Measurements from ENCODE around the gene FAM118A. TPM values are rescaled to one million over a fixed set of nuclear protein-coding genes. Genes with fewer than 3 reads are reported as not detected.

Gene FAM118A
- polyA plus RNA-seq, 1 experiment = 18.8 TPM

GRCh38 chr22:45334068-45334467 is 24.3 kb downstream of the FAM118A start:
- Histone ChIP-seq H3K4me3 (ENCODE audit: low read depth, low read length) (no peak overlapping the region), H3K36me3 (ENCODE audit: control insufficient read depth, insufficient read depth, low read length) (peaks cover 14% of the 10 kb centered on the region), H3K27me3 (ENCODE audit: control insufficient read depth, insufficient read depth, low read length) (no peaks in the 10 kb centered on the region)
- DNase-seq (ENCODE audit: low read depth) = no peak
- POLR2A ChIA-PET = no interaction called here
- CTCF ChIA-PET = no interaction called here
- TF ChIP-seq CTCF (IDR thresholded peaks at IDR 0.05; ENCODE audit: insufficient read depth, low read depth, low read length) = no peak

GRCh38 chr22:45334528-45334927 is 24.8 kb downstream of the FAM118A start:
- POLR2A ChIA-PET = no interaction called here
- DNase-seq (ENCODE audit: low read depth) = no peak
- no peak for TF ChIP-seq CTCF (IDR thresholded peaks at IDR 0.05; ENCODE audit: insufficient read depth, low read depth, low read length)
- CTCF ChIA-PET = no interaction called here
- Histone ChIP-seq H3K4me3 (ENCODE audit: low read depth, low read length) (no peak overlapping the region), H3K27me3 (ENCODE audit: control insufficient read depth, insufficient read depth, low read length) (no peaks in the 10 kb centered on the region), H3K36me3 (ENCODE audit: control insufficient read depth, insufficient read depth, low read length) (peaks cover 14% of the 10 kb centered on the region)

- no peak for DNase-seq (ENCODE audit: low read depth)
- H3K27me3 ChIP-seq (ENCODE audit: control insufficient read depth, insufficient read depth, low read length) = no peaks in the 10 kb centered on the region
- ChIA-PET POLR2A (no interaction called here), CTCF (no interaction called here)
- TF ChIP-seq CTCF (IDR thresholded peaks at IDR 0.05; ENCODE audit: insufficient read depth, low read depth, low read length) = peak; percentile 22; the same call in 1 of the 2 replicates
- H3K4me3 ChIP-seq (ENCODE audit: low read depth, low read length) = no peak overlapping the region
- peaks cover 18% of the 10 kb centered on the region for H3K36me3 ChIP-seq (ENCODE audit: control insufficient read depth, insufficient read depth, low read length)
These were observed 25.5 kb downstream of the FAM118A start for GRCh38 chr22:45335021-45335818.

DNA sequence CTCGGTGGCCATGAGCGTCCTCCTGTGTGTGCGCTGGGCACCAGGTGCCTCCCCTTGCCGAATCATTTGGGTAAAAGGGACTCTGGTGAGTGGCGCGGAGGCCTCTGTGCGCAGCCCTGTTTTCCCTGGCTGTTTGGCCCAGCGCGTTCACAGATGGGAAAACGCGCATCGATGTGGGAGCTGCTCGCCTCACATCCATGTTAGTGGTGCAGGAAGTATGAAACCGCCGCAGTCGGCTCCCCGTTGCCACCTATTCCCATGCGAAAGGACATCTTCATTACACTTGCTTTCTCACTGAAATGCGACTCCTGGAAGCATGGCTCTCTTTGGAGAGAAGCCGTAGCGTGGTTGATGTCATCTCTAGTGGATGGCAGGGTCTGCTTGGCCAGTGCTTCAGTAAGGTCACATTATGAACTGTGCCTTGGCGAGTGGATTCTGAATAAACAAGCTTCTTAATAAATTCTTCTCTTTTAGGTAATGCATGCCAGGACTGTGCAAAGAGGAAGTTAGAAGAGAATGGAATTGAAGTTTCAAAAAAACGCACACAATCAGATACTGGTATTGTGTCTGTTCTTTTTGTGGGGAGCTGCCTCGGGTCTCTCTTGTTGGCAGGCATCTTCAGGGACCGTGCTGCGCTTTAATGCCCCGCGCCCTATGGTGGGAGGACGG is 26.3 kb downstream of the FAM118A start:
- Histone ChIP-seq H3K27me3 (ENCODE audit: control insufficient read depth, insufficient read depth, low read length) (no peaks in the 10 kb centered on the region), H3K36me3 (ENCODE audit: control insufficient read depth, insufficient read depth, low read length) (peaks cover 18% of the 10 kb centered on the region), H3K4me3 (ENCODE audit: low read depth, low read length) (no peak overlapping the region)
- no peak for TF ChIP-seq CTCF (IDR thresholded peaks at IDR 0.05; ENCODE audit: insufficient read depth, low read depth, low read length)
- POLR2A ChIA-PET = no interaction called here
- CTCF ChIA-PET = interaction anchor here (0.9 kb wide), 1 partner anchor 21 kb away, joined by 3 read pairs; no protein-coding TSS in a partner anchor
- DNase-seq (ENCODE audit: low read depth) = no peak

- no peak overlapping the region for H3K4me3 ChIP-seq (ENCODE audit: low read depth, low read length)
- CTCF ChIA-PET = interaction anchor here (0.9 kb wide), 1 partner anchor 20 kb away, joined by 3 read pairs; no protein-coding TSS in a partner anchor
- no peak for TF ChIP-seq CTCF (IDR thresholded peaks at IDR 0.05; ENCODE audit: insufficient read depth, low read depth, low read length)
- no peak for DNase-seq (ENCODE audit: low read depth)
- peaks cover 22% of the 10 kb centered on the region for H3K36me3 ChIP-seq (ENCODE audit: control insufficient read depth, insufficient read depth, low read length)
- H3K27me3 ChIP-seq (ENCODE audit: control insufficient read depth, insufficient read depth, low read length) = no peaks in the 10 kb centered on the region
- POLR2A ChIA-PET = no interaction called here
These were observed 27.3 kb downstream of the FAM118A start for GRCh38 chr22:45336971-45337431.
